Heart left ventricle (tissue), 16 donors: ENCODE measurements around the gene GTSE1. TPM values are rescaled to one million over a fixed set of nuclear protein-coding genes. Genes with fewer than 3 reads are reported as not detected.

Experiments
- ATAC-seq, 4 donors: fragments of 200-7000 bp; cut with Tn5 transposase; one replicate each; pipeline ENCODE4 v1.9.1; 2020 to 2022; ENCODE audit warnings: moderate library complexity in 4 of 4, mild to moderate bottlenecking in 3 of 4, moderate number of reproducible peaks in 1 of 4
- DNase-seq, 5 donors: peaks; one replicate each; pipeline ENCODE4 v3.0.0-alpha.2; 2020
- H3K27ac ChIP-seq, 12 donors: fragments of 200-600 bp; sonication (generic) in 4 of 12; one replicate each; pipeline versions ENCODE4 v1.5.0 to v1.8.0; 2016 to 2022; ENCODE audit warnings: mild to moderate bottlenecking in 2 of 12
- H3K27me3 ChIP-seq, 9 donors: fragments of 200-600 bp; sonication (generic) in 2 of 9; one replicate each; pipeline versions ENCODE4 v1.5.1 to v1.8.0; 2016 to 2022; ENCODE audit warnings: mild to moderate bottlenecking in 3 of 9
- H3K36me3 ChIP-seq, 9 donors: fragments of 200-600 bp; sonication (generic) in 2 of 9; one replicate each; pipeline versions ENCODE4 v1.5.0 to v1.8.0; 2018 to 2022; ENCODE audit warnings: mild to moderate bottlenecking in 2 of 9
- H3K4me1 ChIP-seq, 12 donors: fragments of 200-600 bp; sonication (generic) in 4 of 12; one replicate each; pipeline versions ENCODE4 v1.5.0 to v1.8.0; 2016 to 2022; ENCODE audit warnings: mild to moderate bottlenecking in 3 of 12
- H3K4me3 ChIP-seq, 12 donors: fragments of 200-600 bp; sonication (generic) in 4 of 12; one replicate each; pipeline versions ENCODE4 v1.5.0 to v1.8.0; 2017 to 2022; ENCODE audit warnings: mild to moderate bottlenecking in 9 of 12, moderate library complexity in 4 of 12
- H3K9me3 ChIP-seq, 12 donors: fragments of 200-600 bp; sonication (generic) in 4 of 12; one replicate each; pipeline versions ENCODE4 v1.5.0 to v1.8.0; 2016 to 2022; ENCODE audit warnings: mild to moderate bottlenecking in 1 of 12
- POLR2A ChIP-seq, 2 donors: fragments of 450-650 bp; IDR thresholded peaks; one replicate each; pipeline ENCODE4 v1.6.1; 2017; ENCODE audit warnings: antibody characterized with exemption in 2 of 2, mild to moderate bottlenecking in 2 of 2, moderate library complexity in 2 of 2
- WGBS, 4 donors: extraction: QIAGEN DNeasy Blood & Tissue Kit in 2 of 4; methylation state at CpG; one replicate each; pipeline versions ENCODE4 v1.1.5 to v1.1.7; 2013 to 2018; 5-methylcytosine and 5-hydroxymethylcytosine counted together
- intact Hi-C, 10 donors: fragments of 100-400 bp; cut with DNase I; formaldehyde crosslinking; loops; one replicate each; pipeline versions ENCODE4 v1.11.1 to v1.14.2; 2022
- polyA plus RNA-seq, 2 donors: library from polyadenylated mRNA; stranded (reverse); fragments of 200-250 nt; gene quantifications; one replicate each; pipeline ENCODE4 v1.2.3, GENCODE V29; 2013
- total RNA-seq, 9 donors: library from RNA; depleted of rRNA in 2 of 9; stranded (reverse); fragments of >200 nt in 2 of 9; fragmentation: NEBNext Ultra II Directional in 3 of 9; extraction: Animal tissue kit (Norgen Biotek cat#: 25700) in 3 of 9; gene quantifications; one replicate each; pipeline versions ENCODE4 v1.1.0 to v1.2.4, GENCODE V29; 2016 to 2023
- TF ChIP-seq, protein P1 (sequence below), 12 donors: fragments of 200-600 bp; sonication (generic) in 4 of 12; IDR thresholded peaks; one replicate each; pipeline versions ENCODE4 v1.5.0 to v1.8.0; 2018 to 2022; ENCODE audit warnings: antibody characterized with exemption in 12 of 12, mild to moderate bottlenecking in 5 of 12
- donor health status: ischemic (EF 13 %, LVEDD 7.1; RV severe dilation, severe dysfunction).
- donor health status: healthy with polysubstance abuse.
- donor health status: DM: no; HTN: yes; CAD: no.
- donor health status: DM: no; HTN: no; CAD: no.
- donor health status: ischemic (EF 25% LVEDD 6.9; RV normal size, moderate dysfunction).
- donor health status: ischemic (EF 25% LVEDD 5.7; RV mildly dilated, moderate dysfunction).
- donor health status: healthy.
- donor health status: DM: yes; HTN: yes; CAD: no.
- donor health status: ischemic (EF 35%, LVEDD 5.7; RV mildly dilated, moderate dysfunction).
- donor health status: nonischemic (EF 11% LVEDD 7.7; RV severe dilation, severe dysfunction).
- donor health status: DM: yes; HTN: yes; CAD: no.
- donor health status: PGD.
- donor health status: ischemic (EF 29% LVEDD 5.4; RV normal size, mild dysfunction).
- donor health status: nonischemic (EF 23%, LVEDD 6.1; RV moderate dilation, normal function).

The GTSE1 gene
- total and polyA plus RNA-seq, 11 donors = 0.19 to 6.9 (median 0.59) TPM; not detected in 1

DNA sequence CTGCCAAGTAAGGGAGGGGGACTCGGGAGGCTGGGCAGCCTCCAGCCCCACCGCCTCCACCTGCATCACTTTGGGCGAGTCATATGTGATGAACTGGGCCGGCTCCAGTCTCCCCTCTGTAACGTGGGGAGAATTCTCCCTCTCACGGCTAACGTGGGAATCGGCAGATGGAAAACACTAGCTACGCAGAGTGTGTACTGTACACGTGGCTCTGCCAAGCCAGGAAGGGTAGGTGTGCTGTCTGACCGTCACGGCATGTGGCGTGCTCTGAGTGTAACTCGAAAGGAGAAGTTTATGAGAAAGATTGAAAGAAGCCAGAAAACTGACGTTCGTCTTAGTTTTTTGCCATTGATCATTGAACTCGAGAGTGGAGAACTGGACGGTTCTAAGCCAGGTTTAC lies 52.6 kb downstream of the GTSE1 start:
- H3K27me3 ChIP-seq = no peaks in the 10 kb centered on the region
- DNase-seq = peak in 2 of 5 donors; percentile 26 to 46
- no peak for ATAC-seq
- H3K36me3 ChIP-seq = peaks cover 4 to 100% (median 98%) of the 10 kb centered on the region in 9 donors
- peak overlapping the region in 10 of 12 donors; percentile 49 to 94 (median 88) for H3K27ac ChIP-seq
- TF ChIP-seq POLR2A (IDR thresholded peaks at IDR 0.05) = no peak
- TF ChIP-seq, protein P1, sequence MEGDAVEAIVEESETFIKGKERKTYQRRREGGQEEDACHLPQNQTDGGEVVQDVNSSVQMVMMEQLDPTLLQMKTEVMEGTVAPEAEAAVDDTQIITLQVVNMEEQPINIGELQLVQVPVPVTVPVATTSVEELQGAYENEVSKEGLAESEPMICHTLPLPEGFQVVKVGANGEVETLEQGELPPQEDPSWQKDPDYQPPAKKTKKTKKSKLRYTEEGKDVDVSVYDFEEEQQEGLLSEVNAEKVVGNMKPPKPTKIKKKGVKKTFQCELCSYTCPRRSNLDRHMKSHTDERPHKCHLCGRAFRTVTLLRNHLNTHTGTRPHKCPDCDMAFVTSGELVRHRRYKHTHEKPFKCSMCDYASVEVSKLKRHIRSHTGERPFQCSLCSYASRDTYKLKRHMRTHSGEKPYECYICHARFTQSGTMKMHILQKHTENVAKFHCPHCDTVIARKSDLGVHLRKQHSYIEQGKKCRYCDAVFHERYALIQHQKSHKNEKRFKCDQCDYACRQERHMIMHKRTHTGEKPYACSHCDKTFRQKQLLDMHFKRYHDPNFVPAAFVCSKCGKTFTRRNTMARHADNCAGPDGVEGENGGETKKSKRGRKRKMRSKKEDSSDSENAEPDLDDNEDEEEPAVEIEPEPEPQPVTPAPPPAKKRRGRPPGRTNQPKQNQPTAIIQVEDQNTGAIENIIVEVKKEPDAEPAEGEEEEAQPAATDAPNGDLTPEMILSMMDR (IDR thresholded peaks at IDR 0.05) = no peak
- H3K4me3 ChIP-seq = no peak overlapping the region
- peaks cover 0 to 72% (median 40%) of the 10 kb centered on the region in 12 donors for H3K4me1 ChIP-seq
- no peaks in the 10 kb centered on the region for H3K9me3 ChIP-seq
- intact Hi-C loops = no loop called here
- 77 to 83% (median 81%) methylated on average over 18 of the region's 18 CpGs for WGBS, 4 donors

DNA sequence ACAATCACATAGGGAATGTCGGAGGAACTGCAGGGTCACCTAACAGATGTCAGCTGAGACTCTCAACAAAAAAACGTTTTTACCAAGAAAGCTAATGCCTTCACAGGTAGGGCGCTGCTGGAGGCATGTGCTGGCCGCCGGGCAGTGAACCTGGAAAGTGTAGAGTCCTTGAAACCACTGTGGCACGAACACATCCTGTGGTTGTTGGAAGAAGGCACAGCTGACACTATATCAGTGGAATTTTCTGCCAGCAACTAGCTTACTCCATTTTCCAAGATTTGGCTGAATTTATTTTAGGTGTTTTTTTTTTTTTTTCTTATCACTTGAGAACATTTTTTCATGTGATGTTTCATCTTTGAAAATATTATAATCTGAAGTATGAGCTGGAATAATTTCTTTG lies 53.0 kb downstream of the GTSE1 start:
- ATAC-seq = no peak
- H3K4me3 ChIP-seq = no peak overlapping the region
- TF ChIP-seq POLR2A (IDR thresholded peaks at IDR 0.05) = no peak
- TF ChIP-seq, protein P1 (IDR thresholded peaks at IDR 0.05) = no peak
- DNase-seq = peak in 2 of 5 donors; percentile 27 to 30
- no peaks in the 10 kb centered on the region for H3K9me3 ChIP-seq
- peaks cover 4 to 100% (median 98%) of the 10 kb centered on the region in 9 donors for H3K36me3 ChIP-seq
- peaks cover 0 to 71% (median 42%) of the 10 kb centered on the region in 12 donors for H3K4me1 ChIP-seq
- 54 to 66% (median 56%) methylated on average over 6 of the region's 6 CpGs for WGBS, 4 donors
- intact Hi-C loops = loop anchor here in 2 of 10 donors (10.0 kb wide), 3 partner anchors 55 to 455 kb away; no protein-coding TSS in a partner anchor
- H3K27me3 ChIP-seq = no peaks in the 10 kb centered on the region
- H3K27ac ChIP-seq = peak overlapping the region in 9 of 12 donors; percentile 30 to 94 (median 88)

DNA sequence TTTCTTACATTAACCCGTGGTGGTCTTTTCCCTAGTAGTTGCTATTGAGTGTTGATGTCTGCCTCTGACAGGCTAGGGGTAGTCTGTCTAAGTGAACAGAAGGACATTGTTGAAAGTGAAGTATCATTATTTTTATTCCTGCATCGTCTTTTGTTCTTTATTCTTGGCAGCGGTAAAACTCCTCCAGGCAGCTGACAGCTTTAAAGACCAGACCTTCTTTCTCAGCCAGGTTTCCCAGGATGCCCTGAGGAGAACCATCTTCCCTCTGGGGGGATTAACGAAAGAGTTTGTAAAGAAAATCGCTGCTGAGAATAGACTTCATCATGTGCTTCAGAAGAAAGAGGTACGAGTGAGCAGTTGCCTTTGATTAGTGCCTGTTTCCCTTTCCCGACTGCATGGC lies 53.5 kb downstream of the GTSE1 start:
- intact Hi-C loops = loop anchor here in 2 of 10 donors (10.0 kb wide), 3 partner anchors 55 to 455 kb away; no protein-coding TSS in a partner anchor
- no peak for DNase-seq
- Histone ChIP-seq H3K9me3 (no peaks in the 10 kb centered on the region), H3K27me3 (no peaks in the 10 kb centered on the region), H3K27ac (peak overlapping the region in 7 of 12 donors; percentile 2 to 94 (median 86)), H3K36me3 (peaks cover 4 to 100% (median 97%) of the 10 kb centered on the region in 9 donors), H3K4me1 (peaks cover 0 to 74% (median 42%) of the 10 kb centered on the region in 12 donors), H3K4me3 (no peak overlapping the region)
- ATAC-seq = no peak
- TF ChIP-seq POLR2A (IDR thresholded peaks at IDR 0.05) = no peak
- TF ChIP-seq, protein P1 (IDR thresholded peaks at IDR 0.05) = no peak
- WGBS, 4 donors = 49 to 61% (median 54%) methylated on average over 7 of the region's 7 CpGs

DNA sequence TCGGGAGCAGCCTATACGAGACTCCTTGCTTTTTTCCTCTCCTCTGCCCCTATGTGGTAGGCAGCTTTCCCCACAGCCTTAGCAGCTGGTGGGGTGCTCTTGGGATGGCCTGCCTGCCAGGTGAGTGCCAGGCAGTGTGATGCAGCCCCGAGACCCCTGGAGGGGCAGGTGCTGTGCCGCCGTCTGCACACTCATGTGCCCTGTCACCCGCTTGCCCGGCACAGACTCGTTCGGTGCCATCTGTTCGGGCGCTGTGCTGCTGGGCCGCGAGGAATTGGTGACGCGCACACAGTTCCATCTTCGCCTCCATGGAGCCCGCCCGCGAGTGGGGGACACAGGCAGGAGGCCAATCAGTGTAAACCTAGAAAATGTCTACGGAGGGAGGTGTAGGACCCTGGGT lies 54.0 kb downstream of the GTSE1 start:
- DNase-seq = peak in 2 of 5 donors; percentile 28 to 33
- no peak for ATAC-seq
- Histone ChIP-seq H3K4me3 (no peak overlapping the region), H3K4me1 (peaks cover 0 to 80% (median 42%) of the 10 kb centered on the region in 12 donors), H3K9me3 (no peaks in the 10 kb centered on the region), H3K27me3 (no peaks in the 10 kb centered on the region), H3K27ac (peak overlapping the region in 6 of 12 donors; percentile 2 to 94 (median 34)), H3K36me3 (peaks cover 4 to 100% (median 94%) of the 10 kb centered on the region in 9 donors)
- intact Hi-C loops = loop anchor here in 2 of 10 donors (10.0 kb wide), 3 partner anchors 54 to 454 kb away; no protein-coding TSS in a partner anchor
- 93 to 96% (median 94%) methylated on average over 20 of the region's 20 CpGs for WGBS, 4 donors
- no peak for TF ChIP-seq POLR2A (IDR thresholded peaks at IDR 0.05)
- TF ChIP-seq, protein P1 (IDR thresholded peaks at IDR 0.05) = no peak
